Fibroblast of lung (primary cell): ENCODE results near the gene WWP2. TPM values are rescaled to one million over a fixed set of nuclear protein-coding genes. Genes with fewer than 3 reads are reported as not detected.

ENCODE experiments used
- DNase-seq, 2 donors: peaks; one replicate each; pipeline versions ENCODE4 v3.0.0 to v3.0.0-alpha.2; 2010; ENCODE audit warnings: low read depth in 2 of 2
- H2AFZ ChIP-seq: 2 replicates; pipeline ENCODE4 v1.5.1; 2012; ENCODE audit warnings: low read length, control low read depth, inconsistent platforms
- H3K27ac ChIP-seq: 2 replicates; pipeline ENCODE4 v1.5.1; 2011; ENCODE audit warnings: low read length, control low read depth; ENCODE audit not compliant: insufficient read depth
- H3K27me3 ChIP-seq: 2 replicates; pipeline ENCODE4 v1.5.1; 2011; ENCODE audit warnings: mild to moderate bottlenecking, low read length; ENCODE audit not compliant: control insufficient read depth, insufficient read depth
- H3K36me3 ChIP-seq: 2 replicates; pipeline ENCODE4 v1.5.1; 2011; ENCODE audit warnings: low read length; ENCODE audit not compliant: control insufficient read depth, insufficient read depth
- H3K4me1 ChIP-seq: 2 replicates; pipeline ENCODE4 v1.5.1; 2011; ENCODE audit warnings: low read length; ENCODE audit not compliant: control insufficient read depth, insufficient read depth; ENCODE audit errors: extremely low read depth
- H3K4me2 ChIP-seq: 2 replicates; pipeline ENCODE4 v1.5.1; 2011; ENCODE audit warnings: low read length, control low read depth; ENCODE audit not compliant: insufficient read depth; ENCODE audit errors: extremely low read depth
- H3K4me3 ChIP-seq, 4 experiments: fragments of 200-600 bp in 1 of 4; sonication (generic) in 1 of 4; replicated peaks in 1 of 4; 2 replicates each; pipeline ENCODE4 v1.5.1; 2011 to 2016; ENCODE audit warnings: low read length in 4 of 4, low read depth in 3 of 4, mild to moderate bottlenecking in 3 of 4, control low read depth in 2 of 4, inconsistent platforms in 1 of 4, mixed read lengths in 1 of 4; ENCODE audit not compliant: insufficient read depth in 1 of 4; ENCODE audit errors: control extremely low read depth in 1 of 4
- H3K79me2 ChIP-seq: 2 replicates; pipeline ENCODE4 v1.5.1; 2012; ENCODE audit warnings: mild to moderate bottlenecking, low read length, inconsistent platforms; ENCODE audit not compliant: control insufficient read depth, insufficient read depth
- H3K9ac ChIP-seq: 2 replicates; pipeline ENCODE4 v1.5.1; 2011; ENCODE audit warnings: mild to moderate bottlenecking, low read length, control low read depth; ENCODE audit not compliant: insufficient read depth
- H3K9me3 ChIP-seq: 2 replicates; pipeline ENCODE4 v1.5.1; 2012; ENCODE audit warnings: low read depth, low read length; ENCODE audit not compliant: control insufficient read depth, insufficient read depth
- H4K20me1 ChIP-seq: 2 replicates; pipeline ENCODE4 v1.5.1; 2011; ENCODE audit warnings: low read length; ENCODE audit not compliant: control insufficient read depth, insufficient read depth; ENCODE audit errors: extremely low read depth
- EZH2 ChIP-seq: IDR thresholded peaks from 2 replicates; pipeline ENCODE4 v1.5.1; 2012; ENCODE audit warnings: low read length, control low read depth, mild to moderate bottlenecking; ENCODE audit errors: missing control alignments
- polyA plus RNA-seq, 2 donors: library from polyadenylated mRNA; depleted of rRNA in 1 of 2; stranded (reverse) in 1 of 2; unstranded in 1 of 2; fragments of >200 nt; gene quantifications; 2 replicates each; pipeline ENCODE4 v1.2.1, GENCODE V29; 2011 to 2012; ENCODE audit warnings: missing spikeins in 1 of 2
- total RNA-seq: library from RNA; depleted of rRNA; stranded (reverse); fragments of >200 nt; gene quantifications from 2 replicates; pipeline ENCODE4 v1.2.1, GENCODE V29; 2014
- TF ChIP-seq, protein P1 (sequence below), 2 donors: IDR thresholded peaks in 1 of 2; conservative IDR thresholded peaks in 1 of 2; 1 replicate in 1 of 2; 2 replicates in 1 of 2; pipeline ENCODE4 v1.5.1; 2011 to 2012; ENCODE audit warnings: low read length in 2 of 2, control low read depth in 1 of 2, inconsistent platforms in 1 of 2, low read depth in 1 of 2, mild to moderate bottlenecking in 1 of 2

Gene WWP2
- total and polyA plus RNA-seq, 2 donors (not counting 1 experiment from before 2014, with no cell fraction given), result 16.3 to 28.5 TPM

- H3K9ac ChIP-seq, result no peak overlapping the region
- no peaks in the 10 kb centered on the region for H3K79me2 ChIP-seq
- H2AFZ ChIP-seq, result no peak overlapping the region
- no peak overlapping the region for H3K4me2 ChIP-seq
- DNase-seq, result peak in 1 of 2 donors; percentile 56
- no peak overlapping the region for H3K4me3 ChIP-seq
- no peaks in the 10 kb centered on the region for H4K20me1 ChIP-seq
- H3K9me3 ChIP-seq, result no peaks in the 10 kb centered on the region
- H3K27me3 ChIP-seq, result no peaks in the 10 kb centered on the region
- peaks cover 5% of the 10 kb centered on the region for H3K4me1 ChIP-seq
- H3K36me3 ChIP-seq, result no peaks in the 10 kb centered on the region
- H3K27ac ChIP-seq, result no peak overlapping the region
- TF ChIP-seq, protein P1, sequence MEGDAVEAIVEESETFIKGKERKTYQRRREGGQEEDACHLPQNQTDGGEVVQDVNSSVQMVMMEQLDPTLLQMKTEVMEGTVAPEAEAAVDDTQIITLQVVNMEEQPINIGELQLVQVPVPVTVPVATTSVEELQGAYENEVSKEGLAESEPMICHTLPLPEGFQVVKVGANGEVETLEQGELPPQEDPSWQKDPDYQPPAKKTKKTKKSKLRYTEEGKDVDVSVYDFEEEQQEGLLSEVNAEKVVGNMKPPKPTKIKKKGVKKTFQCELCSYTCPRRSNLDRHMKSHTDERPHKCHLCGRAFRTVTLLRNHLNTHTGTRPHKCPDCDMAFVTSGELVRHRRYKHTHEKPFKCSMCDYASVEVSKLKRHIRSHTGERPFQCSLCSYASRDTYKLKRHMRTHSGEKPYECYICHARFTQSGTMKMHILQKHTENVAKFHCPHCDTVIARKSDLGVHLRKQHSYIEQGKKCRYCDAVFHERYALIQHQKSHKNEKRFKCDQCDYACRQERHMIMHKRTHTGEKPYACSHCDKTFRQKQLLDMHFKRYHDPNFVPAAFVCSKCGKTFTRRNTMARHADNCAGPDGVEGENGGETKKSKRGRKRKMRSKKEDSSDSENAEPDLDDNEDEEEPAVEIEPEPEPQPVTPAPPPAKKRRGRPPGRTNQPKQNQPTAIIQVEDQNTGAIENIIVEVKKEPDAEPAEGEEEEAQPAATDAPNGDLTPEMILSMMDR (conservative IDR thresholded peaks at IDR 0.05 in 1 of 2, IDR thresholded peaks at IDR 0.05 in 1 of 2; ENCODE audit: low read depth in 1 of 2, low read length in 2 of 2), result no peak
- no peak for TF ChIP-seq EZH2
These were observed 71.5 kb downstream of the WWP2 start for GRCh38 chr16:69833357-69834282.

- no peaks in the 10 kb centered on the region for H3K36me3 ChIP-seq
- DNase-seq, result no peak
- H3K4me1 ChIP-seq, result peaks cover 5% of the 10 kb centered on the region
- TF ChIP-seq, protein P1 (conservative IDR thresholded peaks at IDR 0.05 in 1 of 2, IDR thresholded peaks at IDR 0.05 in 1 of 2; ENCODE audit: low read depth in 1 of 2, low read length in 2 of 2), result no peak
- no peaks in the 10 kb centered on the region for H3K27me3 ChIP-seq
- no peaks in the 10 kb centered on the region for H3K79me2 ChIP-seq
- no peak overlapping the region for H3K4me3 ChIP-seq
- no peak overlapping the region for H2AFZ ChIP-seq
- no peaks in the 10 kb centered on the region for H4K20me1 ChIP-seq
- no peak overlapping the region for H3K4me2 ChIP-seq
- no peak overlapping the region for H3K9ac ChIP-seq
- H3K9me3 ChIP-seq, result no peaks in the 10 kb centered on the region
- no peak overlapping the region for H3K27ac ChIP-seq
These were observed 72.8 kb downstream of the WWP2 start for GRCh38 chr16:69834807-69835466.

GRCh38 chr16:69836257-69836656 lies 74.1 kb downstream of the WWP2 start:
- Histone ChIP-seq H2AFZ (no peak overlapping the region), H3K4me3 (no peak overlapping the region), H3K9me3 (no peaks in the 10 kb centered on the region), H3K36me3 (no peaks in the 10 kb centered on the region), H3K4me2 (no peak overlapping the region), H3K4me1 (no peaks in the 10 kb centered on the region), H3K27ac (no peak overlapping the region), H4K20me1 (no peaks in the 10 kb centered on the region), H3K79me2 (no peaks in the 10 kb centered on the region), H3K27me3 (no peaks in the 10 kb centered on the region), H3K9ac (no peak overlapping the region)
- DNase-seq, result no peak
- TF ChIP-seq, protein P1 (conservative IDR thresholded peaks at IDR 0.05 in 1 of 2, IDR thresholded peaks at IDR 0.05 in 1 of 2; ENCODE audit: low read depth in 1 of 2, low read length in 2 of 2), result no peak
- no peak for TF ChIP-seq EZH2
